Neural progenitor cell (in vitro differentiated cells): ENCODE measurements around the gene MTCL3.

Experiments
- CTCF ChIP-seq: fragments of 200-600 bp; sonication (generic); IDR thresholded peaks from 2 replicates; pipeline ENCODE4 v1.5.1; 2017; ENCODE audit warnings: antibody characterized with exemption, mild to moderate bottlenecking
- EZH2 ChIP-seq: fragments of 200-600 bp; sonication (generic); IDR thresholded peaks from 2 replicates; pipeline ENCODE4 v1.6.1; 2017; ENCODE audit warnings: antibody characterized with exemption, mild to moderate bottlenecking, moderate library complexity
- EZH2phosphoT487 ChIP-seq: fragments of 200-600 bp; sonication (generic); IDR thresholded peaks from 2 replicates; pipeline ENCODE4 v1.6.1; 2017; ENCODE audit warnings: antibody characterized with exemption

DNA sequence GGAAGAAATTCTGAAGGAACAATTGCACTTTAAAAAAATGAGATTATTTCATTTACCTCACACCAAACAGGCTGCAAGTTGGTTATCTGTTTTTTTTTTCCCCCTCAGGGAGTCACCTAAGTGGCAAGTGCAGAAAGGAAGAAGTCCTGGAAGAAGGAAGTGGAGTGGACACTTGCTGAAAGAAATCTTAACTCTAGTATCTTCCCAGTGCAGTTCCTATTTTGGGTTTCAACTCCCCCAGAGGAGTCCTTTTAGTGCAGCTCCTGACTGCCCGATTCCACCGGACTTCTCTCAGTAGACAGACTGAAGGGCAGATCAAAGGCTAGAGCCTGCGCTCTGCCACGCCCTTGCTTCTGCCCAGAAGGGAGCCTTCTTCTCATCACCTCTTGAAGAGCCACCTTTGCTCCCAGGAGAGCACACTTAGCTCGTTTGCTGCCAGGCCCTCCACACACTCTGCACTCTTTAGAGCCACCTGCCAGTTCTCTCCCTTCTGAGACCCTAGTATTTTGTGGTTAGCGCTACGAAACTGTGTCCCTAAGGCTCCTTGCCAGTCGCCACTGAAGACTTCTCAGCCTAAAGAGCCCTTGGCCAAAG lies 4.9 kb downstream of the MTCL3 start:
- no peak for TF ChIP-seq CTCF
- TF ChIP-seq EZH2: no peak
- no peak for TF ChIP-seq EZH2phosphoT487
